HG02798 (cell line): ENCODE results near the gene C22orf31.
"Not testable (repeated sequence)": the region's sequence is repeated elsewhere in the genome, so short reads cannot be mapped to it uniquely, and the experiment has no call there.

Experiments
- ATAC-seq: cut with Tn5 transposase; IDR thresholded peaks from one replicate; pipeline ENCODE4 v1.9.1; 2021; ENCODE audit warnings: mild to moderate bottlenecking; ENCODE audit not compliant: unreplicated experiment, poor library complexity

C22orf31 gene

GRCh38 chr22:29061773-29062172 lies at the start of gene C22orf31:
TSS of gene C22orf31 (minus strand) at chr22:29061831. CDS start at chr22:29061792, 39 bp downstream.
- no peak for ATAC-seq

- no peak for ATAC-seq
These were observed 49.3 kb upstream of the C22orf31 start for GRCh38 chr22:29110946-29111345.

GRCh38 chr22:29109822-29110221 lies 48.2 kb upstream of the C22orf31 start:
- no peak for ATAC-seq

GRCh38 chr22:29108137-29108536 lies 46.5 kb upstream of the C22orf31 start:
- no peak for ATAC-seq

- no peak for ATAC-seq
These were observed 45.2 kb upstream of the C22orf31 start for GRCh38 chr22:29106839-29107238.

- no peak for ATAC-seq
These were observed 43.8 kb upstream of the C22orf31 start for GRCh38 chr22:29105468-29105867.

- no peak for ATAC-seq
These were observed 41.5 kb upstream of the C22orf31 start for GRCh38 chr22:29103121-29103520.

GRCh38 chr22:29102300-29102699 lies 40.7 kb upstream of the C22orf31 start:
- no peak for ATAC-seq

- ATAC-seq, result no peak
These were observed 36.7 kb upstream of the C22orf31 start for GRCh38 chr22:29098296-29098695.

GRCh38 chr22:29096736-29097669 lies 35.4 kb upstream of the C22orf31 start:
- no peak for ATAC-seq

GRCh38 chr22:29095459-29095858 lies 33.8 kb upstream of the C22orf31 start:
- no peak for ATAC-seq

GRCh38 chr22:29093501-29094300 lies 32.1 kb upstream of the C22orf31 start:
- no peak for ATAC-seq

GRCh38 chr22:29093030-29093429 lies 31.4 kb upstream of the C22orf31 start:
- no peak for ATAC-seq

- no peak for ATAC-seq
These were observed 30.6 kb upstream of the C22orf31 start for GRCh38 chr22:29092243-29092642.

- no peak for ATAC-seq
These were observed 28.4 kb upstream of the C22orf31 start for GRCh38 chr22:29090039-29090438.

- no peak for ATAC-seq
These were observed 27.9 kb upstream of the C22orf31 start for GRCh38 chr22:29089507-29089906.

GRCh38 chr22:29088809-29089208 lies 27.2 kb upstream of the C22orf31 start:
- ATAC-seq, result no peak

- no peak for ATAC-seq
These were observed 25.4 kb upstream of the C22orf31 start for GRCh38 chr22:29087012-29087411.

GRCh38 chr22:29083933-29084591 lies 22.4 kb upstream of the C22orf31 start:
- ATAC-seq, result no peak

GRCh38 chr22:29083576-29083932 lies 21.9 kb upstream of the C22orf31 start:
- not testable (repeated sequence) for ATAC-seq
